Erythroblast (primary cell): ENCODE measurements around the gene CDYL2.
"Not testable (repeated sequence)": the region's sequence is repeated elsewhere in the genome, so short reads cannot be mapped to it uniquely, and the experiment has no call there.

ENCODE experiments used
- DNase-seq, 2 experiments: peaks; one replicate each; lab custom pipeline; 2025; lab: John Stamatoyannopoulos, UW
- GATA1 ChIP-seq: IDR thresholded peaks from 2 replicates; pipeline ENCODE4 v1.6.1; 2011; ENCODE audit warnings: low read depth, mild to moderate bottlenecking, control low read depth, low read length, moderate library complexity
- POLR2A ChIP-seq: IDR thresholded peaks from 2 replicates; pipeline ENCODE4 v1.6.1; 2011; ENCODE audit warnings: mild to moderate bottlenecking, low read length

CDYL2 gene

GRCh38 chr16:80655751-80656150 lies 148.6 kb downstream of the CDYL2 start:
- no peak for DNase-seq
- TF ChIP-seq POLR2A (no peak), GATA1 (no peak)

GRCh38 chr16:80654094-80654862 lies 150.1 kb downstream of the CDYL2 start:
- no peak for DNase-seq
- TF ChIP-seq GATA1 (no peak), POLR2A (no peak)

DNA sequence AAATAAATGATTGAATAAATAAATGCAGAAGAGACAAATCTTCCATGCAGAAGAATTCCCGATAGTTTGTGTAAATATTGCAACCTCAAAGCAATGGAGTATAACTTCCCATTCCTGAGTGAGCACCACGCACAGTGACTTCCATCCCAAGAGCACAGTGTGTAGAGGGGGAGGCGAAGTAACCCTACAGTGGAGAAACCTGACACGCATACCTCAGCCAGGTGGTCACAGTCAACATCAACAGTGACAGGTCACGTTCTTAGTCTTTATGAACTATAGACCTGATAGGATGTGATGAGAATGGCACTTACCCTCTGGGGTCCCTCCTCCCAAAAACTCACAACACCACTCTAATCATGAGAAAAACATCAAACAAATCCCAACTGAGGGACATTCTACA lies 152.0 kb downstream of the CDYL2 start:
- TF ChIP-seq POLR2A, result no peak
- no peak for TF ChIP-seq GATA1
- DNase-seq, result no peak

GRCh38 chr16:80650281-80650680 lies 154.1 kb downstream of the CDYL2 start:
- DNase-seq, result not testable (repeated sequence)

GRCh38 chr16:80640316-80640715 lies 164.1 kb downstream of the CDYL2 start:
- no peak for TF ChIP-seq GATA1
- no peak for TF ChIP-seq POLR2A
- DNase-seq, result no peak

DNA sequence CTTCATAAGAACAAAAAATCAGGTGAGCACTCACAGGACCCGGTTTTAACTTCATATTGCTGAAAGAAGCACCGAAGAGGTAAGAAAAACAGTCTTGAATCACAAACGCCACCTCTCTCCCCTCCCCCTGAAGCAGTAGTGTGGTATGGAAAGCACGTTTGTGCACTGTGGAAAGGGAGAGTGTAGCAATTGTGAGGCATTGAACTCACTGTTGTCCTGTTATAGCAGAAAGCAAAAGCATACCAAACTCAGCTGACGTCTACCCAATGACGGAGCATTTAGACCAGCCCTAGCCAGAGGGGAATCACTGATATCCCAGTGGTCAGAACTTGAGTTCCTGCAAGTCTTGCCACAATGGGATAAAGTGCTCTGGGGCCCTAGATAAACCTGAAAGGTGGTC lies 164.8 kb downstream of the CDYL2 start:
- no peak for DNase-seq

DNA sequence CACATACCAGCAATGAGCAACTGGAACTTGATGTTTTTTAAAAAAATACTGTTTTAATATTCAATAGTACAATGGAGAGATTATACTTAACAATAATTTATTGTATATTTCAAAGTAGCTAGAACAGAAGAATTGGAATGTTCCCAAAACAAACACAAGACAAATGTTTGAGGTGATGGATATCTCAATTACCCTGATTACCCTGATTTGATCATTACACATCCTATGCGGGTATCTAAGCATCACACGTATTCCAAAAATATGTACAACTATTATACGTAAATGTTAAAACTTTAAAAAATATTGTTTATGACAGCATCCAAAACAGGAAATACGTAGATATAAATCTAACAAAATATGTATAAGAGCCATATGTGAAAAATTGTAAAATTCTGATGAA lies 166.8 kb downstream of the CDYL2 start:
- no peak for DNase-seq
- no peak for TF ChIP-seq GATA1
- TF ChIP-seq POLR2A, result no peak

More for the DNA sequence above, 164.8 kb downstream of the CDYL2 start:
- TF ChIP-seq GATA1 (no peak), POLR2A (no peak)

DNA sequence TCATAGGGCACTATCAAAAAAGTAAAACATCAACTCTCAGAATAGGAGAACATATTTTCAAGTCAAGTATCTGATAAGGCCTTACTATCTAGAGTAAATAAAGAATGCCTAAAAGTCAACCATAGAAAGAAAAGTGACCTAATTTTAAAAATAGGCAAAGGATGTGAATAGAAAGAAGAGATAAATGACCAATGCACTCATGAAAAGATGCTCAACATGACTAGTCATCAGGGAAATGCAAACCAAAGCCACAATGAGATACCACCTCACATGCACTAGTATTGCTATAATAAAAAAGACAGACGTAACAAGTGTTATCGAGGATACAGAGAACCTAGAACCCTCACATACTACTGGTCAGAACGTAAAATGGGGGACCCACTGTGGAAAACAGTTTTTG lies 172.8 kb downstream of the CDYL2 start:
- no peak for DNase-seq
- TF ChIP-seq GATA1 (no peak), POLR2A (no peak)

DNA sequence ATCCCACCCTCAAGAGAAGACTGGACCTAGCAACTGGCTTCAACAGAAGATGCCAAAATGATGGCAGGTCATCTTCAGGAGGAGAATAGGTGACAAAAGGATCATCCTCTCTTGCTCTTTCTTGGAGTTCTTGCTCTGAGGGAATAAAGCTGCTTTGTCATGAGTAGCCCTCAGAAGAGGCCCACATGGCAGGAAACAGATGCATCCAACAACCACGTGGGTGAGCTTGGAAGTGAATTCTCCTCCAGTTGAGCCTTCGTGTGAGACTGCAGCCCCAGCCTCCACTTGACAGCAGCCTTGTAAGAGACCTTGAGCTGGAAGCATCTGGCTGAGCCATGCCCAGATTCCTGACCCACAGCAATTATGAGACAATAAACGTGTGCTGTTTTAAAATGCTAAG lies 176.1 kb downstream of the CDYL2 start:
- TF ChIP-seq POLR2A (no peak), GATA1 (no peak)
- no peak for DNase-seq

DNA sequence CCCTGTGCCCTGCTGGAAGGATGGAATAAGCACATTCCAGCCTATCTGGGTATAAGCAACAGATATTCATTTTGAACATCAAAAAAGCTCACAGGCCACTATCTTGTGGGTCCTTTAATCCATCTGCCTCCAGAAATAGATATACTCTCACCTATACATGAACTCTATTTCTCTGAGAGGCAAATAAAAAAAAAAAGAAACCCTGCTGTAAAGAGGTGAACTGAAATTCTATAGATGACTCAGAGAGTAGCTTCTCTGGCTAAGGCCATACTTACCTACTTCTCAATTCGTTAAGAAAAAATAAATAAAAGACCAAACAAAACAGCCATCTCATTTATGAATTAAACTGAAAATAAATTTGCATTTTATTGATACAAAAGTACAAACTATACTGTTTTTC lies 177.3 kb downstream of the CDYL2 start:
- TF ChIP-seq GATA1 (no peak), POLR2A (no peak)
- no peak for DNase-seq

DNA sequence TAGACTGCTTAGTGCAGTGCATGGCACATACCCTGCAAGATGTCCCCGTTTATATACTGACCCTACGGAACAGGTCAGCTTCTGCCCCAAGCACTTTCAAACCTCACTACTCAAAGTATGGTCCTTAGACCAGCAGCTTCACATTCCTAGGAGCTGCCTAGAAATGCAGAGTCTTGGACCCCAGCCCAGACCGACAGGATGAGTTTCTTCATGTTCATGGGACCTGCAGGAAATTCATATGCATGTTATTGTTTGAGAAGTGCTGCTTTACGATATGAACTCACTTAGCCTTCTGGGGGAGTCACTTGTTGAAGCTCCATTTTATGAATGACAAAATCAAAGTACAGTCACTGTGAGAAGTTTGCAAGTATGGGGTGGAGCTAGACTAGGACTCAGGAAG lies 181.0 kb downstream of the CDYL2 start:
- TF ChIP-seq POLR2A (no peak), GATA1 (no peak)
- no peak for DNase-seq

DNA sequence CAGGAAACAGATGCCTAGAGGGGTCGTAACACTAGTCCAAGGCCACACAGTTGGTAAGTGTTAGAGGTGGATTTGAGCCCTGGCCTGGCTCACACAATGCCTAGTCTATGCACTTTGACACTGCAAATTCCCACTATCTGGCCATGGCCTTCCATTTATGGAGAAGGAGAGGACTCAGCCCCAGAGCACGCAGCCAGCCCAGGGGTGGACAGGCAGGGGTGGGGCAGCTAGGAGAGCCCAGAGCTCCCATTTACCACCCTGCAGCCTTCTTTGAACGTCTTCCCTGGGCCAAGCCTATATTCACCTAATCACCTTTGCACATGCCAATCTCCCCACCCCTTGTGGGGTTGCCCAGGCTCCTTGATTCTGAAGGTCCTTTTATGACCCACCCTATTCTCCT lies 182.4 kb downstream of the CDYL2 start:
- TF ChIP-seq POLR2A (no peak), GATA1 (no peak)
- DNase-seq, result no peak

DNA sequence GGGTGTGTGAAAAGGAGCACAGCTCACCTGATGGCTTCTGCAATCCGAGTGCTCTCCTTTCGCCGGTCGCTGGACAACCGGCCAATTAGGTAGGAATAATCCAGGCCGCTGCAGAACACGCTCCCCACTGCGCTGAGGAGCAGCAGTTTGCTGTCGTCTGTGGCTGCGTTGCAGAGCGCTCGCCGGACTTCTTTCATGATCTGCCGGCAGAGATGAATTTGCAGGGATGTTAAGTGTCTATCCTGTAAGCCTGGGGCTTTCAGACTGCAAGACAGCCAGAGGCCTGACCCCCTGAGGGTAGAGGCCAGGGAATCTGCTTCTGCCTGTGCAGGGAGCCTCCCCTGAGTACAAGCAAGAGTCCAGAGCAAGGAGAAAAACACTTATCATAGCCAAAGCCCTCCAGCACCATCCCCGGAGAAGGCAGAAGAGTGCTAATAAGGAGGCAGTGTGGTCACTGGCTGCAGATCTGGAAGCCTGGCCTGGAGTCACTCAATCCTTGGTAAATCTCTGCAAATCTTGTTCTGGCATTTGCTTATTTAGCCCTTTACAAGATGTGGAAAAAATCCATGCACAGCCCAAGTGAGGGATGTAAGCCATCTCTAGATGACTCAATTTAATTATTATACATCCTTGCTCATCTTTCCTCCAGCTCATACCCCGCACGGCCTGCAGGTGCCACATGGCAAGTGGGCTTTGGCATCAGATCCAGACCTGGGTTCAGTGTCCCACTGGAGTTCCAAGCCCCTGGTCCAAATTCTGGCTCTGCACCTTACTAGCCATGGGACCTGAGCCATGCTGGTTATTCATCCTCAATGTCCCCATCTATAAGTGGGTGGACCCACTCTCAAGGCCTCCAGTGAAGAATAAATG lies 183.4 kb downstream of the CDYL2 start:
- TF ChIP-seq GATA1, result no peak
- no peak for DNase-seq

- no peak for TF ChIP-seq POLR2A
- TF ChIP-seq GATA1, result no peak
- DNase-seq, result no peak
Observed at GRCh38 chr16:80619824-80620223, 184.6 kb downstream of the CDYL2 start.

DNA sequence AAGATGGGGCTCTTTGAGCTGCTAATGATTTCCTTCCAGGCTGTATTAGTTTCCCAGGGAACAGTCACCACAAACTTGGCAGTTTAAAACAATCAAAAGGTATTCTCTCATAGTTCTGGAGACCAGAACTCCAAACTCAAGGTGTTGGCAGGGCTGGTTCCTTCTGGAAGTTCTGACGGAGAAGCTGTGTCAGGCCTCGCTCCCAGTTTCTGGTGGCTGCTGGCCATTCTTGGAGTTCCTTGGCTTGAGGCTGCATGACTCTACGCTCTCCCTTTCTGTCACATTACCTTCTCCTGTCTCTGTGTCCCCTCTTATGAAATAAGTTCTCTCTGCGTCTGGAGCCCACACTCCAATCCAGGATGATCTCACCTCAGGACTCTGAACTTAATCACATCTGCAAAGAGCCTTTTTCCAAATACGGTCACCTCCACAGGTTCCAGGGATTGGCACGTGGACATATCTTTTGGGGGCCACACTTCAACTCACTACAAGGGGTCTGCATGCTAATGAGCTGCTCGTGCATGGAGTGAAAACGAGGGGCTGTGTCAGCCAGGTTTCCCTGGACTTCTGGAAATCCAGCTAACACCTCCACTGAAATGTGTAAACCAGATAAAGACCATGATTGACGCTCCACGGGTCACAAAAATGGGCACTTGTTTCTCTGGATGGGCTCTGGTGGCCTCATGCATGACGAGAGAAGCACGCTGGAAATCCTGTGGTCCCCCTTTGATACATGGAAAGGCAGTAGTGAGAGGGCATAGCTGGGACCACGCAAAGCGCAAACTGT lies 185.3 kb downstream of the CDYL2 start:
- TF ChIP-seq POLR2A (no peak), GATA1 (no peak)
- no peak for DNase-seq
